ENCODE measurements around the gene GTF2B.

The GTF2B gene

GRCh38 chr1:88897070-88897730, 5.8 kb upstream of the GTF2B start:
- no peak for TF ChIP-seq POLR2AphosphoS5 (IDR thresholded peaks at IDR 0.05; ENCODE audit: low read depth, low read length)
- no peak for TF ChIP-seq SIN3A (IDR thresholded peaks at IDR 0.05; ENCODE audit: borderline replicate concordance, insufficient read depth, low read length)
- TF ChIP-seq REST (IDR thresholded peaks at IDR 0.05; ENCODE audit: insufficient read depth in 1 of 2, low read depth in 2 of 2, low read length in 2 of 2): no peak
- TF ChIP-seq FOXP2 (optimal IDR thresholded peaks at IDR 0.05; ENCODE audit: borderline replicate concordance, extremely low read depth, extremely low read length, insufficient read depth): no peak
- TF ChIP-seq TAF1 (IDR thresholded peaks at IDR 0.05; ENCODE audit: borderline replicate concordance, insufficient read depth, low read length): no peak

GRCh38 chr1:88892357-88892877, 1.1 kb upstream of the GTF2B start:
- TF ChIP-seq POLR2AphosphoS5 (IDR thresholded peaks at IDR 0.05; ENCODE audit: low read depth, low read length) (no peak), REST (IDR thresholded peaks at IDR 0.05; ENCODE audit: insufficient read depth in 1 of 2, low read depth in 2 of 2, low read length in 2 of 2) (no peak), FOXP2 (optimal IDR thresholded peaks at IDR 0.05; ENCODE audit: borderline replicate concordance, extremely low read depth, extremely low read length, insufficient read depth) (no peak), TAF1 (IDR thresholded peaks at IDR 0.05; ENCODE audit: borderline replicate concordance, insufficient read depth, low read length) (no peak), SIN3A (IDR thresholded peaks at IDR 0.05; ENCODE audit: borderline replicate concordance, insufficient read depth, low read length) (no peak)

GRCh38 chr1:88891951-88892340, 579 bp upstream of the GTF2B start:
- TF ChIP-seq REST (IDR thresholded peaks at IDR 0.05; ENCODE audit: insufficient read depth in 1 of 2, low read depth in 2 of 2, low read length in 2 of 2) (no peak), POLR2AphosphoS5 (IDR thresholded peaks at IDR 0.05; ENCODE audit: low read depth, low read length) (no peak), SIN3A (IDR thresholded peaks at IDR 0.05; ENCODE audit: borderline replicate concordance, insufficient read depth, low read length) (no peak), FOXP2 (optimal IDR thresholded peaks at IDR 0.05; ENCODE audit: borderline replicate concordance, extremely low read depth, extremely low read length, insufficient read depth) (no peak), TAF1 (IDR thresholded peaks at IDR 0.05; ENCODE audit: borderline replicate concordance, insufficient read depth, low read length) (no peak)

GRCh38 chr1:88890791-88891317, 513 bp downstream of the GTF2B start:
- TF ChIP-seq FOXP2 (optimal IDR thresholded peaks at IDR 0.05; ENCODE audit: borderline replicate concordance, extremely low read depth, extremely low read length, insufficient read depth) (no peak), SIN3A (IDR thresholded peaks at IDR 0.05; ENCODE audit: borderline replicate concordance, insufficient read depth, low read length) (0 out of 2 replicates have a peak, but pooled peaks have one; percentile 36)

- TF ChIP-seq POLR2AphosphoS5 (IDR thresholded peaks at IDR 0.05; ENCODE audit: low read depth, low read length): no peak
- TF ChIP-seq SIN3A (IDR thresholded peaks at IDR 0.05; ENCODE audit: borderline replicate concordance, insufficient read depth, low read length): no peak
- TF ChIP-seq FOXP2 (optimal IDR thresholded peaks at IDR 0.05; ENCODE audit: borderline replicate concordance, extremely low read depth, extremely low read length, insufficient read depth): no peak
Measured at GRCh38 chr1:88890131-88890530, 1.2 kb downstream of the GTF2B start.

GRCh38 chr1:88888750-88889149, 2.6 kb downstream of the GTF2B start:
- no peak for TF ChIP-seq TAF1 (IDR thresholded peaks at IDR 0.05; ENCODE audit: borderline replicate concordance, insufficient read depth, low read length)

Measured in PFSK-1 (cell line).